K562 (cell line): ENCODE results near the gene GAL. TPM values are rescaled to one million over a fixed set of nuclear protein-coding genes. Genes with fewer than 3 reads are reported as not detected.

Source experiments
- ATAC-seq: fragments of 200-7000 bp; cut with Tn5 transposase; 3 replicates; pipeline ENCODE4 v1.9.1; 2020; ENCODE audit warnings: moderate library complexity
- BruUV-seq: library from RNA; stranded (reverse); fragments of 400-500 nt; replicated peaks from 2 replicates; lab custom pipeline; 2021; lab: Mats Ljungman, UMichigan
- CTCF ChIA-PET: fragments of 300-600 bp; formaldehyde crosslinking; extraction: SDS; loops from one replicate; lab custom pipeline; 2021; ENCODE audit warnings: low intra/inter-chr PET ratio; lab: Yijun Ruan, JAX
- POLR2A ChIA-PET: fragments of 300-600, 350-650 bp; sonication (Branson Sonifier 250); formaldehyde crosslinking; extraction: SDS; loops from one replicate; lab custom pipeline; 2021; ENCODE audit warnings: antibody characterized with exemption, inconsistent platforms; lab: Yijun Ruan, JAX
- DNase-seq, 4 experiments: peaks; one replicate each; pipeline versions ENCODE4 v3.0.0 to v3.0.0-alpha.2; 2011 to 2018; ENCODE audit warnings: low spot score in 3 of 4, mixed read lengths in 3 of 4; ENCODE audit errors: extremely low read depth in 1 of 4
- FAIRE-seq: peaks from 2 replicates; lab custom pipeline; 2011; peaks lifted over from hg19 to GRCh38; lab: Jason Lieb, UNC
- H2AFZ ChIP-seq: 2 replicates; pipeline ENCODE4 v1.6.0; 2011; ENCODE audit warnings: low read depth, low read length, control low read depth, inconsistent platforms
- H3K27ac ChIP-seq: fragments of 200-600 bp; 3 replicates; pipeline ENCODE4 v1.8.0; 2011; ENCODE audit warnings: low read depth, mild to moderate bottlenecking, control low read depth, inconsistent platforms, low read length, moderate library complexity, mixed read lengths; ENCODE audit errors: extremely low read depth
- H3K27me3 ChIP-seq, 2 experiments: fragments of 300-600 bp in 1 of 2; 2 replicates in 1 of 2; 3 replicates in 1 of 2; pipeline versions ENCODE4 v1.6.0 to v1.8.0; 2011; ENCODE audit warnings: inconsistent platforms in 2 of 2, low read length in 2 of 2, mild to moderate bottlenecking in 1 of 2, mixed read lengths in 1 of 2, moderate library complexity in 1 of 2; ENCODE audit not compliant: control insufficient read depth in 2 of 2, insufficient read depth in 2 of 2
- H3K36me3 ChIP-seq: fragments of 300-600 bp; 3 replicates; pipeline ENCODE4 v1.8.0; 2011; ENCODE audit warnings: mild to moderate bottlenecking, low read length, inconsistent platforms; ENCODE audit not compliant: control insufficient read depth, insufficient read depth
- H3K4me1 ChIP-seq, 2 experiments: fragments of 200-600 bp in 1 of 2; replicated peaks in 1 of 2; 2 replicates in 1 of 2; 3 replicates in 1 of 2; pipeline versions ENCODE4 v1.5.1 to v1.8.0; 2011; ENCODE audit warnings: inconsistent platforms in 2 of 2, low read length in 2 of 2, mild to moderate bottlenecking in 1 of 2, mixed read lengths in 1 of 2, moderate library complexity in 1 of 2; ENCODE audit not compliant: control insufficient read depth in 2 of 2, insufficient read depth in 2 of 2
- H3K4me2 ChIP-seq: 2 replicates; pipeline ENCODE4 v1.6.1; 2011; ENCODE audit warnings: low read length, control low read depth, inconsistent platforms, mixed read lengths; ENCODE audit not compliant: insufficient read depth
- H3K4me3 ChIP-seq: fragments of 200-600 bp; sonication (generic), shearing (Covaris generic); 2 replicates; pipeline ENCODE4 v1.5.1; 2016; ENCODE audit warnings: control low read depth, inconsistent platforms
- H3K79me2 ChIP-seq: fragments of 200-600 bp; 3 replicates; pipeline ENCODE4 v1.8.0; 2011; ENCODE audit warnings: low read length, inconsistent platforms; ENCODE audit not compliant: control insufficient read depth, insufficient read depth
- H3K9ac ChIP-seq, 2 experiments: 2 replicates each; pipeline versions ENCODE4 v1.6.0 to v1.6.1; 2011; ENCODE audit warnings: low read depth in 2 of 2, low read length in 2 of 2, control low read depth in 1 of 2, inconsistent platforms in 1 of 2, mild to moderate bottlenecking in 1 of 2, mixed read lengths in 1 of 2; ENCODE audit not compliant: insufficient read depth in 1 of 2
- H3K9me1 ChIP-seq: one replicate; pipeline ENCODE4 v1.6.0; 2011; ENCODE audit warnings: inconsistent platforms, mild to moderate bottlenecking, low read length, moderate library complexity; ENCODE audit not compliant: control insufficient read depth, insufficient read depth
- H3K9me3 ChIP-seq: replicated peaks from 2 replicates; pipeline ENCODE4 v1.5.1; 2011; ENCODE audit warnings: low read depth, low read length, inconsistent platforms; ENCODE audit not compliant: control insufficient read depth, insufficient read depth
- H4K20me1 ChIP-seq: replicated peaks from 2 replicates; pipeline ENCODE4 v1.6.1; 2011; ENCODE audit warnings: low read length, inconsistent platforms, mixed read lengths; ENCODE audit not compliant: control insufficient read depth, insufficient read depth
- E4F1 ChIP-seq: fragments of 250-450 bp; sonication (Bioruptor Pico); IDR thresholded peaks from 2 replicates; pipeline ENCODE4 v1.5.0; 2021; ENCODE audit warnings: mild to moderate bottlenecking, borderline replicate concordance
- FOXA1 ChIP-seq: fragments of 450-650 bp; IDR thresholded peaks from 2 replicates; pipeline ENCODE4 v1.6.1; 2016; ENCODE audit warnings: mild to moderate bottlenecking, borderline replicate concordance
- JUN ChIP-seq, 2 experiments: sonication (generic) in 1 of 2; formaldehyde crosslinking in 1 of 2; IDR thresholded peaks; 2 replicates each; pipeline versions ENCODE4 v1.6.1 to v1.8.0; 2012 to 2022; ENCODE audit warnings: borderline replicate concordance in 2 of 2, mild to moderate bottlenecking in 2 of 2, improper control_type of control experiment in 1 of 2, low read depth in 1 of 2, low read length in 1 of 2, missing genetic modification reagents in 1 of 2
- MBD2 ChIP-seq: sonication (generic); IDR thresholded peaks from 2 replicates; pipeline ENCODE4 v1.6.1; 2016; ENCODE audit warnings: low read depth, borderline replicate concordance
- PHTF2 ChIP-seq: fragments of 250-450 bp; sonication (Bioruptor Pico); IDR thresholded peaks from 2 replicates; pipeline ENCODE4 v1.5.0; 2021; ENCODE audit warnings: mild to moderate bottlenecking
- RFX5 ChIP-seq: IDR thresholded peaks from 2 replicates; pipeline ENCODE4 v1.6.1; 2011; ENCODE audit warnings: low read depth, mild to moderate bottlenecking, improper control_type of control experiment, low read length
- SNRNP70 ChIP-seq: fragments of 200-400 bp; formaldehyde crosslinking; optimal IDR thresholded peaks from 2 replicates; pipeline ENCODE3; 2017; ENCODE audit warnings: low read depth, low read length
- SRSF1 ChIP-seq: fragments of 200-400 bp; formaldehyde crosslinking; IDR thresholded peaks from 2 replicates; pipeline ENCODE4 v1.6.1; 2017; ENCODE audit warnings: mild to moderate bottlenecking, low read depth, low read length, moderate library complexity
- ZKSCAN1 ChIP-seq: fragments of 150-350 bp; IDR thresholded peaks from 2 replicates; pipeline ENCODE4 v1.6.1; 2016; ENCODE audit warnings: low read depth, low read length
- ZNF253 ChIP-seq: fragments of 250-450 bp; sonication (Bioruptor Pico); conservative IDR thresholded peaks from 2 replicates; pipeline ENCODE4 v1.6.1; 2021; ENCODE audit warnings: mild to moderate bottlenecking
- ZNF41 ChIP-seq: fragments of 250-450 bp; sonication (Bioruptor Pico); conservative IDR thresholded peaks from 2 replicates; pipeline ENCODE4 v1.4.0; 2020; ENCODE audit warnings: mild to moderate bottlenecking
- ZNF717 ChIP-seq: fragments of 250-450 bp; sonication (Bioruptor Pico); IDR thresholded peaks from 2 replicates; pipeline ENCODE4 v1.5.0; 2021
- WGBS: fragments of 100-300 bp; shearing (Covaris generic); methylation state at CpG from one replicate; pipeline ENCODE4 v1.1.6; 2016; ENCODE audit warnings: low coverage, mixed read lengths; ENCODE audit not compliant: insufficient coverage; ENCODE audit errors: missing lambda C conversion rate; 5-methylcytosine and 5-hydroxymethylcytosine counted together
- in situ Hi-C: fragments of 300-500 bp; cut with MboI; formaldehyde crosslinking; loops from 4 replicates; pipeline ENCODE4 v1.15.0; 2018; ENCODE audit warnings: inconsistent platforms, mixed read lengths
- intact Hi-C: fragments of 100-400 bp; cut with micrococcal nuclease; formaldehyde crosslinking; loops from 2 replicates; pipeline ENCODE4 v1.14.2; 2022
- polyA plus RNA-seq, 8 experiments: library from polyadenylated mRNA; depleted of rRNA in 4 of 8; stranded (reverse) in 5 of 8; unstranded in 3 of 8; fragments of >200 nt; fragmentation: Nextera tagmentation in 2 of 8; fragmentation: Illumina TruSeq in 1 of 8; extraction: Ambion mirVana in 2 of 8; extraction: Trizol in 1 of 8; gene quantifications; 2 replicates each; pipeline versions ENCODE4 v1.2.1 to v1.2.3, GENCODE V29; 2011 to 2014; ENCODE audit warnings: inconsistent platforms in 1 of 8, missing spikeins in 1 of 8
- total RNA-seq, 7 experiments: library from RNA; depleted of rRNA in 6 of 7; stranded (reverse); fragments of >200 nt in 6 of 7; fragmentation: Illumina TruSeq in 2 of 7; extraction: Trizol in 2 of 7; gene quantifications; 2 replicates each; pipeline versions ENCODE4 v1.2.1 to v1.2.3, GENCODE V29; 2011 to 2021; ENCODE audit warnings: low replicate concordance in 1 of 7

The GAL gene
- total and polyA plus RNA-seq, 9 of the 15 experiments (the other 6 are each of a cell fraction or from before 2014, with no cell fraction given): 10.6 to 119 (median 36.3) TPM

- TF ChIP-seq RFX5 (no peak), FOXA1 (no peak)
These were observed 23.3 kb upstream of the GAL start (continued) for GRCh38 chr11:68661014-68661413.

GRCh38 chr11:68661697-68662603 lies 22.4 kb upstream of the GAL start:
- H3K4me2 ChIP-seq: no peak overlapping the region
- ChIA-PET POLR2A (no interaction called here), CTCF (no interaction called here)
- no peak overlapping the region for H3K4me3 ChIP-seq
- H3K79me2 ChIP-seq: no peaks in the 10 kb centered on the region
- no peak for ATAC-seq
- H3K4me1 ChIP-seq: peaks cover 0 to 8% of the 10 kb centered on the region in 2 experiments; a peak in 2 of 5 replicates
- H3K9me3 ChIP-seq: no peaks in the 10 kb centered on the region
- H3K36me3 ChIP-seq: no peaks in the 10 kb centered on the region
- FAIRE-seq: no peak
- TF ChIP-seq ZNF253 (no peak), E4F1 (no peak), JUN (IDR thresholded peaks at IDR 0.05; ENCODE audit: borderline replicate concordance, low read depth, low read length) (no peak), JUN (CRISPR knock-in tag; IDR thresholded peaks at IDR 0.05; ENCODE audit: borderline replicate concordance) (no peak), PHTF2 (CRISPR knock-in tag) (no peak), SNRNP70 (no peak), MBD2 (no peak), ZNF41 (no peak), ZNF717 (no peak), ZKSCAN1 (no peak), SRSF1 (no peak)
- no peak overlapping the region for H3K9ac ChIP-seq
- under 1% methylated on average over 18 of the region's 18 CpGs for WGBS
- H2AFZ ChIP-seq: no peak overlapping the region
- no peak for DNase-seq
- no peak overlapping the region for H3K27ac ChIP-seq
- in situ Hi-C loops (no loop called here), intact Hi-C loops (no loop called here)
- BruUV-seq: no TSS peak
- no peaks in the 10 kb centered on the region for H3K9me1 ChIP-seq
- no peaks in the 10 kb centered on the region; the same call in 1 of the 2 replicates for H4K20me1 ChIP-seq
- peaks cover 40 to 88% of the 10 kb centered on the region in 2 experiments for H3K27me3 ChIP-seq
